ENCODE results near the gene ADAT2.

ADAT2 gene

GRCh38 chr6:143399176-143399575, 51.3 kb downstream of the ADAT2 start:
- no peak for DNase-seq (ENCODE audit: low read depth, low spot score)
- TF ChIP-seq EZH2 (IDR thresholded peaks at IDR 0.05) (no peak), FOXP2 (optimal IDR thresholded peaks at IDR 0.05; ENCODE audit: control extremely low read depth, extremely low read length, insufficient read depth) (no peak), POLR2AphosphoS5 (IDR thresholded peaks at IDR 0.05; ENCODE audit: borderline replicate concordance, low read depth, low read length) (no peak)
- Histone ChIP-seq H3K4me3 (no peak overlapping the region), H3K9me3 (ENCODE audit: low read depth, low read length) (no peaks in the 10 kb centered on the region), H3K36me3 (ENCODE audit: insufficient read depth, low read length) (no peaks in the 10 kb centered on the region), H3K9ac (ENCODE audit: insufficient read length) (no peak overlapping the region), H3K27ac (no peak overlapping the region)

- DNase-seq (ENCODE audit: low read depth, low spot score): no peak
- Histone ChIP-seq H3K27ac (no peak overlapping the region), H3K9ac (ENCODE audit: insufficient read length) (no peak overlapping the region), H3K36me3 (ENCODE audit: insufficient read depth, low read length) (no peaks in the 10 kb centered on the region), H3K9me3 (ENCODE audit: low read depth, low read length) (no peaks in the 10 kb centered on the region), H3K4me3 (no peak overlapping the region)
- TF ChIP-seq FOXP2 (optimal IDR thresholded peaks at IDR 0.05; ENCODE audit: control extremely low read depth, extremely low read length, insufficient read depth) (no peak), POLR2AphosphoS5 (IDR thresholded peaks at IDR 0.05; ENCODE audit: borderline replicate concordance, low read depth, low read length) (no peak), EZH2 (IDR thresholded peaks at IDR 0.05) (no peak)
Measured at GRCh38 chr6:143397227-143398222, 53.0 kb downstream of the ADAT2 start.

GRCh38 chr6:143396497-143397226, 53.8 kb downstream of the ADAT2 start:
- no peak overlapping the region for H3K4me3 ChIP-seq
- H3K9ac ChIP-seq (ENCODE audit: insufficient read length): no peak overlapping the region
- no peak overlapping the region for H3K27ac ChIP-seq
- DNase-seq (ENCODE audit: low read depth, low spot score): no peak
- TF ChIP-seq POLR2AphosphoS5 (IDR thresholded peaks at IDR 0.05; ENCODE audit: borderline replicate concordance, low read depth, low read length): no peak
- no peak for TF ChIP-seq EZH2 (IDR thresholded peaks at IDR 0.05)
- no peak for TF ChIP-seq FOXP2 (optimal IDR thresholded peaks at IDR 0.05; ENCODE audit: control extremely low read depth, extremely low read length, insufficient read depth)
- H3K9me3 ChIP-seq (ENCODE audit: low read depth, low read length): no peaks in the 10 kb centered on the region
- H3K36me3 ChIP-seq (ENCODE audit: insufficient read depth, low read length): no peaks in the 10 kb centered on the region

- H3K9ac ChIP-seq (ENCODE audit: insufficient read length): no peak overlapping the region
- no peaks in the 10 kb centered on the region for H3K36me3 ChIP-seq (ENCODE audit: insufficient read depth, low read length)
- H3K27ac ChIP-seq: no peak overlapping the region
- no peak for DNase-seq (ENCODE audit: low read depth, low spot score)
- no peak for TF ChIP-seq EZH2 (IDR thresholded peaks at IDR 0.05)
- no peak for TF ChIP-seq POLR2AphosphoS5 (IDR thresholded peaks at IDR 0.05; ENCODE audit: borderline replicate concordance, low read depth, low read length)
- TF ChIP-seq FOXP2 (optimal IDR thresholded peaks at IDR 0.05; ENCODE audit: control extremely low read depth, extremely low read length, insufficient read depth): no peak
- H3K9me3 ChIP-seq (ENCODE audit: low read depth, low read length): no peaks in the 10 kb centered on the region
- no peak overlapping the region for H3K4me3 ChIP-seq
Measured at GRCh38 chr6:143395699-143396098, 54.8 kb downstream of the ADAT2 start.

GRCh38 chr6:143394389-143394788, 56.1 kb downstream of the ADAT2 start:
- no peak for TF ChIP-seq POLR2AphosphoS5 (IDR thresholded peaks at IDR 0.05; ENCODE audit: borderline replicate concordance, low read depth, low read length)
- TF ChIP-seq EZH2 (IDR thresholded peaks at IDR 0.05): no peak
- TF ChIP-seq FOXP2 (optimal IDR thresholded peaks at IDR 0.05; ENCODE audit: control extremely low read depth, extremely low read length, insufficient read depth): no peak
- H3K4me3 ChIP-seq: no peak overlapping the region
- H3K9ac ChIP-seq (ENCODE audit: insufficient read length): no peak overlapping the region
- H3K27ac ChIP-seq: no peak overlapping the region
- no peaks in the 10 kb centered on the region for H3K9me3 ChIP-seq (ENCODE audit: low read depth, low read length)
- DNase-seq (ENCODE audit: low read depth, low spot score): no peak
- no peaks in the 10 kb centered on the region for H3K36me3 ChIP-seq (ENCODE audit: insufficient read depth, low read length)

- Histone ChIP-seq H3K9me3 (ENCODE audit: low read depth, low read length) (no peaks in the 10 kb centered on the region), H3K36me3 (ENCODE audit: insufficient read depth, low read length) (no peaks in the 10 kb centered on the region), H3K4me3 (no peak overlapping the region), H3K27ac (no peak overlapping the region), H3K9ac (ENCODE audit: insufficient read length) (no peak overlapping the region)
- TF ChIP-seq POLR2AphosphoS5 (IDR thresholded peaks at IDR 0.05; ENCODE audit: borderline replicate concordance, low read depth, low read length) (no peak), EZH2 (IDR thresholded peaks at IDR 0.05) (no peak), FOXP2 (optimal IDR thresholded peaks at IDR 0.05; ENCODE audit: control extremely low read depth, extremely low read length, insufficient read depth) (no peak)
- DNase-seq (ENCODE audit: low read depth, low spot score): no peak
Measured at GRCh38 chr6:143390278-143390677, 60.2 kb downstream of the ADAT2 start.

- DNase-seq (ENCODE audit: low read depth, low spot score): no peak
- no peak for TF ChIP-seq EZH2 (IDR thresholded peaks at IDR 0.05)
- no peak for TF ChIP-seq FOXP2 (optimal IDR thresholded peaks at IDR 0.05; ENCODE audit: control extremely low read depth, extremely low read length, insufficient read depth)
- TF ChIP-seq POLR2AphosphoS5 (IDR thresholded peaks at IDR 0.05; ENCODE audit: borderline replicate concordance, low read depth, low read length): no peak
- Histone ChIP-seq H3K36me3 (ENCODE audit: insufficient read depth, low read length) (no peaks in the 10 kb centered on the region), H3K4me3 (no peak overlapping the region), H3K9me3 (ENCODE audit: low read depth, low read length) (no peaks in the 10 kb centered on the region), H3K27ac (no peak overlapping the region), H3K9ac (ENCODE audit: insufficient read length) (no peak overlapping the region)
Measured at GRCh38 chr6:143385636-143386035, 64.9 kb downstream of the ADAT2 start.

- Histone ChIP-seq H3K9ac (ENCODE audit: insufficient read length) (no peak overlapping the region), H3K36me3 (ENCODE audit: insufficient read depth, low read length) (no peaks in the 10 kb centered on the region), H3K4me3 (no peak overlapping the region), H3K9me3 (ENCODE audit: low read depth, low read length) (no peaks in the 10 kb centered on the region), H3K27ac (no peak overlapping the region)
- TF ChIP-seq EZH2 (IDR thresholded peaks at IDR 0.05) (no peak), POLR2AphosphoS5 (IDR thresholded peaks at IDR 0.05; ENCODE audit: borderline replicate concordance, low read depth, low read length) (no peak), FOXP2 (optimal IDR thresholded peaks at IDR 0.05; ENCODE audit: control extremely low read depth, extremely low read length, insufficient read depth) (no peak)
- no peak for DNase-seq (ENCODE audit: low read depth, low spot score)
Measured at GRCh38 chr6:143376861-143377260, 73.6 kb downstream of the ADAT2 start.

All from SK-N-MC (cell line).